HG03095 (cell line): ENCODE data around the gene WDR64.

Experiments used
- ATAC-seq: cut with Tn5 transposase; IDR thresholded peaks from one replicate; pipeline ENCODE4 v1.9.1; 2021; ENCODE audit warnings: moderate library complexity; ENCODE audit not compliant: unreplicated experiment

WDR64 gene

GRCh38 chr1:241834733-241835377 is 182.8 kb downstream of the WDR64 start:
- ATAC-seq, result no peak

GRCh38 chr1:241836941-241837340 is 184.9 kb downstream of the WDR64 start:
- ATAC-seq, result no peak

GRCh38 chr1:241837416-241837815 is 185.3 kb downstream of the WDR64 start:
- no peak for ATAC-seq

- ATAC-seq, result no peak
These were observed 185.8 kb downstream of the WDR64 start for GRCh38 chr1:241837901-241838300.

- ATAC-seq, result no peak
These were observed 186.8 kb downstream of the WDR64 start for GRCh38 chr1:241838897-241839296.

- ATAC-seq, result no peak
These were observed 187.4 kb downstream of the WDR64 start for GRCh38 chr1:241839369-241839979.

GRCh38 chr1:241840164-241840563 is 188.1 kb downstream of the WDR64 start:
- no peak for ATAC-seq

GRCh38 chr1:241841691-241842090 is 189.6 kb downstream of the WDR64 start:
- ATAC-seq, result no peak

- no peak for ATAC-seq
These were observed 190.5 kb downstream of the WDR64 start for GRCh38 chr1:241842565-241842964.

GRCh38 chr1:241844593-241844992 is 192.5 kb downstream of the WDR64 start:
- ATAC-seq, result no peak

- no peak for ATAC-seq
These were observed 194.3 kb downstream of the WDR64 start for GRCh38 chr1:241846375-241846774.

GRCh38 chr1:241846862-241847539 is 194.9 kb downstream of the WDR64 start:
- ATAC-seq, result no peak

GRCh38 chr1:241847540-241847795 is 195.4 kb downstream of the WDR64 start:
- ATAC-seq, result no peak

GRCh38 chr1:241847796-241848685 is 196.0 kb downstream of the WDR64 start, which contains the start of gene EXO1:
Gene EXO1 (plus strand): TSS chr1:241848204. CDS start chr1:241850426, 2,222 bp downstream.
- ATAC-seq, result peak; percentile 97

- ATAC-seq, result no peak
These were observed 196.7 kb downstream of the WDR64 start for GRCh38 chr1:241848686-241849344.

GRCh38 chr1:241849345-241849695 is 197.2 kb downstream of the WDR64 start:
- ATAC-seq, result no peak
